Urothelium cell line (cell line): ENCODE data around the gene RBX1.

Source experiments
- DNase-seq: peaks from one replicate; pipeline ENCODE4 v3.0.0; 2011; ENCODE audit warnings: low spot score, mixed read lengths
- FAIRE-seq: peaks from 2 replicates; lab custom pipeline; 2011; peaks lifted over from hg19 to GRCh38; lab: Jason Lieb, UNC

RBX1 gene

GRCh38 chr22:41021061-41021612, 70.0 kb downstream of the RBX1 start:
- no peak for DNase-seq
- no peak for FAIRE-seq

GRCh38 chr22:41021613-41022454, 70.7 kb downstream of the RBX1 start:
- FAIRE-seq (peak; percentile 27), DNase-seq (peak; percentile 81)

GRCh38 chr22:41022470-41023298, 71.5 kb downstream of the RBX1 start:
- FAIRE-seq: peak; percentile 86
- DNase-seq: peak; percentile 88
